Left colon (tissue), 2 donors: ENCODE results near the gene IGFBP7. TPM values are rescaled to one million over a fixed set of nuclear protein-coding genes. Genes with fewer than 3 reads are reported as not detected.
"Not testable (repeated sequence)": the region's sequence is repeated elsewhere in the genome, so short reads cannot be mapped to it uniquely, and the experiment has no call there.

Experiments used
- ATAC-seq: fragments of 200-7000 bp; cut with Tn5 transposase; one replicate; pipeline ENCODE4 v1.9.1; 2020; ENCODE audit warnings: mild to moderate bottlenecking, moderate library complexity
- DNase-seq, 2 donors: peaks; one replicate each; pipeline ENCODE4 v3.0.0-alpha.2; 2020
- intact Hi-C, 2 donors: fragments of 100-400 bp; cut with DNase I in 1 of 2; cut with micrococcal nuclease in 1 of 2; formaldehyde crosslinking; loops; one replicate each; pipeline versions ENCODE4 v1.11.2 to v1.14.0; 2022; cut with DNase I, micrococcal nuclease
- total RNA-seq, 2 donors: library from RNA; stranded (reverse); fragmentation: NEBNext Ultra II Directional; extraction: Animal tissue kit (Norgen Biotek cat#: 25700); gene quantifications; one replicate each; pipeline ENCODE4 v1.2.1, GENCODE V29; 2021
- donor health status: DM: no; HTN: no; CAD: no.
- donor health status: DM: yes; HTN: yes; CAD: no.

Gene IGFBP7
- total RNA-seq, 2 donors from 2014 or later = 55.3 to 98.0 TPM

DNA sequence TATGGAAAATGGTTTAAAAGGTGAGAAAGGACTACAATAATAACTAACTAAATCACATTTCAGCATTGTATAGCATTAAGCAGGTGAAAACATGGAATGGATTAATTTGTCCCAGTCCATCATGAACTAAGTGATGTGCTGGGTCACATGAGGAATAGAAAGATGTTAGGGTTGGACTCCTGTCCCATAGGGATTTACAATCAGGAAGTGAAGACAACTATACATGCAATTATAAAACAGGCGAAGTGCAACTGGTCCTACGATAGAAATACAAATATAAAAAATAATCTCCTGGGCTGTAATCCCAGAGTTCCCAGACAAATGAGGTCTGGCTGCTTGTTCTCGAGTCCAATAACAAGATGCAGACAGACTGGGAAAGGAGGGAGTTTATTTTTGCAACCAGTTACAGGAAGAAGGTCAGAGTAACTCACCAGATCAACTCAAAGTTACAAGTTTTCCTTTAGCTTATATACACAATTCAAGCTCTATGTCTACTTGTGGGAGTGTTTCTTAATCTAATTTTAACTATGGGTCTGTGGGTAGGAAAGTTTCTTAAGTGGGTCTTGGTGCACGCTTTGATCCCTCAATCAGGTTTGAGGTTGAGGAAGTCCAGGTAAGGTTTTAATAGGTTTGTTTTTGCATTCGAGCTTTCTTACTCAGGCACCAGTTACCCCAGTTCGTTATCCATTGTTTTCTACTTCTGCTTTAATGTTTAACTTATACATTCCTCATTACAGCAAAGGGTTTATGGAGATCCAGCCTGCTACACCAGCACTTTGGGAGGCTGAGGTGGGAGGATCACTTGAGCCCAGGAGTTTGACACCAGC, 50.1 kb downstream of the IGFBP7 start:
- intact Hi-C loops = no loop called here
- DNase-seq = no peak
- peak; percentile 70 for ATAC-seq

DNA sequence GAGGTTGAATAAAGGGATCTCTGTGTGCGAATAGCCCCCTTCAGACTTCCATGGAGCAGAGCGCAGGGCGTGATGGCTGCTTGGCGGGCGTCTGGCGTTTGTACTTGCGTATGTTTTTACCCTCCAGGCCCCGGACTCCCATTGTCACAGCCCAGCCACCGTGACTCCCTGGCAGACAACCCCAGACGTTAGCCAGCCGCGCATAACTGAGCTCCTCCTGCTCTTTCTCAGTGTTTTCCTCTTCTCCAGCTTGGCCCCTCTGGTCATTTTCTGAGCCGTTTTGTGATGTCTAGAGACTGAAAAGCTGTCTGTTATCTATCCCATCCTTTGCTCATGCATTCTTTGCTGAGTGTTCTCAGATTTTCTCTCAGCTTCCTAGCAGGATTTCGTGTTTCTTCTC, 54.3 kb downstream of the IGFBP7 start:
- intact Hi-C loops = no loop called here
- DNase-seq = peak in 1 of 2 donors; percentile 35
- no peak for ATAC-seq

DNA sequence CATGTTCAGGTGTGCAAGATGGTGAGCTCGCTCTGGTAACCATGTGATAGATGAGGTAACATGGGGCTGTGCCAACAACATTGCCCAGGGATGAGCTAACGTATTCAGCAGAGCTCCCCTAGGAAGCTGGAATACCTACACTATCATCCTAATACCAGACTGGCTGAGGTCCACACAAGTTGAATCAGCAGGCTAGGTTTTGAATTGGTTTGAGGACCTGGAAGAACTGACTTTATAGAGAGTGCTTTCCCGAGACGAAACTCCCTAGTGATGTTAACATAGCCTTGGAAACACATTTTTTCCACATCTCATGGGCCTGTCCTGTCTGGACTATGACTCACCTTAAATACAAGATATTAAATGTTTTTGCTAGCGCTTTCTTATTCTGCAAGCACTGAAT, 56.7 kb downstream of the IGFBP7 start:
- ATAC-seq = no peak
- intact Hi-C loops = no loop called here
- DNase-seq = no peak

DNA sequence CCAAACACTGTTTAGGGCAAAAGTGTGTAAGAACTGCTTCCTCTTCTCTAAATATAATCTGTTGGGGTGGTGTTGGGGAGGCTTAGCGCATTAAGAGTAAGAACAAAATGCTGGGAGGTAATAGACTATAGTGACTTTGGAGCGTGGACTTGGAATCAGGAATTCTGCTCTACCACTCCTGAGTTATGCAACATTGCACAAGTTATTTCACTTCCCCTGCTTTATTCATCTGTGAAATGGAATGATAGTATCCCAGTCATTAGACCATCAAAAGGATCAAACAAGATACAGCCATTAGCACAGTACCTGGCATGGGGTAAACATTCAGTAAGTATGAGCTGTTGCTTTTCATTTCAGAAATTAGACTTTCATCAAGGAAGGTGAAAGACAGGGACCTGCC, 58.7 kb downstream of the IGFBP7 start:
- DNase-seq (no peak), ATAC-seq (no peak)
- intact Hi-C loops = no loop called here

DNA sequence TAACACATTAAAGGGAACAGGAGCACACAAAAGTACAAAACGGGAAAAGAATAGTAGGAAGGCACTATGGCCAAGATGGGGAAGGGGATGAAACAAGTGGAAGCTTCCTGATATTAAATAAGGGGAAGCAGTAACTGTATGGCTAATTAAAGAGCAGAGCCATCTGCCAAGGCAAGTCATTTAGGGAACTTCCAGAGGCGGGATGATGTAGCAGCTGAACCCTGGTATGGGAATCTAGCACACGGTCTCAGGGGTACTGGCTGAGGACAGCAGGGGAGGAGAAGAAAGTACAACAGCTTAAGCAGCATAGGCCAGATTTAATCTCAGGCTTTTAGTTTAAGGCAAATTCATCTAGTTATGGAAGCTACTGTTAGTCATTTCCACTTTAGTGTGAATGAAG, 59.1 kb downstream of the IGFBP7 start:
- DNase-seq (no peak), ATAC-seq (no peak)
- intact Hi-C loops = no loop called here

DNA sequence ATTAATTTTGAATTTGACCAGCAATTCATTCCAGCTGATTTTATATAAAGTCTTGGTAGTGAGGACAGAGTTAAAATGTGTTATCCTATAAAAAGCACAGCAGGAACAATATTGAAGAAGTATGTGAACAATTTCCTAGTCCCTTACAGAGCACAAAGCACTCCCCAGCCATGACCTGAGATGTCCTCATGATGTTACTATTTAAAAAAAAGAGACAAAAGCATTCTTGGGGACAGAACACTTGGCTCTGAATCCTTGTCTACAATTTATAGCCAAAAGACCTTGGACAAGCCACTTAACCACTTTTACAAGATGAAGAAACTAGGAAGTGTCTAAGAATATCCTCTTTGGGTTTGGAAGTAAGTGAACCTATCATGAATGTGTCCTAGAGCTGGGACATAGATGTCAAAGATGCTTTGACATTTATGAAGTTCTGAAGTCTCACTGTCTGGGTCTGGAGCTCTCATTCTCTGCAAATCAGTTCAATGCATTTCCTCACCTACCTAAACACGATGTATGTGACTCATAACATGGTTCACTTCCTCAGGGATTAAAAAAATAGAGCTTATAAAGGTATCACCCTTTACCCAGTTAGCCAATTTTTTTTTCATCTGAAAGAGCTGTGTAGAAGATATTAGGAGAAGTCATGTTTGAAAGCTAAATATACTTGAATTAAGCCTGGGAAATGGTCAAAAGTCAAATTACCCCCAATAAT, 61.4 kb downstream of the IGFBP7 start:
- no peak for ATAC-seq
- DNase-seq = no peak
- intact Hi-C loops = no loop called here

DNA sequence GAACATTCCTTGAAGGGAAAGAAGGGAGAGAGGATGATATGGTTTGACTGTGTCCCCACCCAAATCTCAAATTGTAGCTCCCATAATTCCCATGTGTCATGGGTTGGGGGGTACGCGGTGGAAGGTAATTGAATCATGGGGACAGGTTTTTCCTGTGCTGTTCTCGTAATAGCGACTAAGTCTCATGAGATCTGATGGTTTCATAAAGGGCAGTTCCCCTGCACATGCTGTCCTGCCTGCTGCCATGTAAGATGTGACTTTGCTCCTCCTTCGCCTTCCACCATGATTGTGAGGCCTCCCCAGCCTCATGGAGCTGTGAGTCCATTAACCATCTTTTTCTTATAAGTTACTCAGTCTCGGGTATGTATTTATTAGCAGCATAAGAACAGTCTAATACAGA, 63.1 kb downstream of the IGFBP7 start:
- DNase-seq, ATAC-seq, intact Hi-C loops: not testable (repeated sequence)

DNA sequence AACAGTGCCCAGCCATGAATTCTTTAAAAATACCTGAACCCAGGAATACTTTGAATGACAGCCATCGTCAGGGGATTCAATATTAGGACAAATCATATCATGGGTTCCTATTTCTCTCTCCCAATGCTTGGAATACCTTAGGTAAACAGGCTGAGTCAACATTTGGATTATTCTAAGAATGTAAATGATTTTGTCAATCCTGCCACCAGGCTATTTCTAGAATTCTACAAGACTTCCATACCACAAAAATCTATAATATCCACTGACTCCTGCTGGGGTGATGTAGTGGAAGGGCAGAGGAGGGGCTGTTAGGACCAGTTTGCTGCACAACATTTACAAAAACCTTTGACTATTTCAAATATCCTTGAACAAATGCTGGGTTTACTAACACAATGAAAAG, 65.2 kb downstream of the IGFBP7 start:
- DNase-seq (no peak), ATAC-seq (no peak)
- intact Hi-C loops = loop anchor here in 1 of 2 donors (5.0 kb wide), 1 partner anchor 67 kb away; the partner anchor contains the start of gene IGFBP7

DNA sequence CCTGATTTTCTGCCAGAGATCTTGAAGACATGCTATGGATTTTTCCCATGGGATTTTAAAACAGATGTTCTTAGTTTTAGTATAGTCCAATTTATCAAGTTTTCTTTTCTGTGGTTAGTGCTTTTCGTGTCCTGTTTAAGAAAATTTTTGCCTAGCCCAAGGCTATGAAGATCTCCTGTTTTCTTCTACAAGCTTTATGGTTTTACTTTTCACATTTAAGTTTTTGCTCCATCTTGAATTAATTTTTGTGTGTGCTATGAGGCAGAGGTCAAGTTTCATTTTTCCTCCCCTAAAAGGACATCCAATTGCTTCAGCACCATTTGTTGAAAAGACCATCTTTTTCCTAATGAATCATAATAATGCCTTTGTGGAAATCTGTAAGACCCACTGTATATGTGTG, 65.9 kb downstream of the IGFBP7 start:
- no peak for DNase-seq
- intact Hi-C loops = loop anchor here in 1 of 2 donors (5.0 kb wide), 1 partner anchor 68 kb away; the partner anchor contains the start of gene IGFBP7
- ATAC-seq = no peak

DNA sequence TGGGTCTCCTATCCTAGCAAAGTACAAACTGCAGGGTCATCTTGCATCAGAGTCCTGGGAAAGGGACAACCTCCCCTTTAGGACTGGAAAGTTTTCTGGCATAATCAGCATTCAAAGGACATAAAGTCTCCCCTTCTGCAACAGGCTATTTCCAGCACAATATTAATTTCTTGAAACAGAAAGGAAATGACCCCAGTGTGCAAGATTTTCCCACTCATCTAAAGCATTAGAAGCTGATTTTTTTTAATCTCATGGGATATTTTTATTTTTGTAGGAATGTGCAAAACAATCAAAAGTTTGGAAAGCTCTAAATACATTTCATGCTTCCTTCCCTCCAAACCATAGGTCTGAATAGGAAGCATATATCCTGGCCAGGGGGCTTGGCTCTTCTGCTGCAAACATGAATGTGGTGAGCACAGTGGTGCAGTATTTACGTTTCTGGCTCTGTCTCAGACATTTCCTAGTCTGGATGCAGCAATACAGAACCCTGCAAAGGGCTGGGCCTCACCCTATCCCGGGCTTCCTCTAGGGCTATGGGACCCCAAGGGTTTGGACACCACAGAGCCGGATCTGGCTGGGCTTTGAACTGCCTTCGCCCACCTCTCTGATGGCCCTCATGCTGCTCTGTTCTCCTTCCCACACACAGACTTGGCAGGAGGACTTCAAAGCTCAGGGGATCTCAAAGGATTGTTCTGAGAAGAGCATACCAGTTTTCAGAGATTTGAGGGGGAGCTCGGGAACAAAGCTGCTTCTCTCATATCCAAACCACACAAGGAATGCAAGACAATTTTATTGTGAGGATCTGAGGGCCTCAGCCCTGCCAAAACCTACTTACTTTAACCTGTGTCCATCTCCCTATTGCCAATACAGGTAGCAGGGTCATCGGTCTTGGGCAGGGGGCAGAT, 66.6 kb downstream of the IGFBP7 start:
- DNase-seq = no peak
- intact Hi-C loops = loop anchor here in 1 of 2 donors (5.0 kb wide), 1 partner anchor 69 kb away; the partner anchor contains the start of gene IGFBP7
- ATAC-seq = no peak

DNA sequence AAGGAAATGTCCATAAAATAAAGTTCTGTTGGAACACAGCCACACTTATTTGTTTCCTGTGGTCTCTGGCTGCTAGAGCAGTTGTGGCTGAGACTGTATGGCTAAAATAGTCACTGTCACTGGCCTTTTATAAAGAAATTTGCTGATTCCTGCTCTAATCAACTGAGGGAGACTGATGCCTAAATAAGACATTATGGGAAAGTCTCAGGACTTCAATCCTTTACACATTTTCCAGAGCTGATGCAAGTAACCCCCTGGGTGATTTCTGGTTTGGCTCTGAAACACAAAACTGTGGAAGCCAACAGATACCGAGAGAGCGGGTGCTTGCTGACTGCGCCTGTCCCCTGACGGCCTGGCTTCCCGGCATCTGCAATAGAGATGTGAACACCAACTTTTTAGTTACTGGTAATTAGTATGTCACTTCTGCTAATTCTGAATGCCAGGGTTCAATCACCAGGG, 67.4 kb downstream of the IGFBP7 start:
- ATAC-seq = no peak
- intact Hi-C loops = loop anchor here in 1 of 2 donors (5.0 kb wide), 1 partner anchor 70 kb away; the partner anchor contains the start of gene IGFBP7
- no peak for DNase-seq

DNA sequence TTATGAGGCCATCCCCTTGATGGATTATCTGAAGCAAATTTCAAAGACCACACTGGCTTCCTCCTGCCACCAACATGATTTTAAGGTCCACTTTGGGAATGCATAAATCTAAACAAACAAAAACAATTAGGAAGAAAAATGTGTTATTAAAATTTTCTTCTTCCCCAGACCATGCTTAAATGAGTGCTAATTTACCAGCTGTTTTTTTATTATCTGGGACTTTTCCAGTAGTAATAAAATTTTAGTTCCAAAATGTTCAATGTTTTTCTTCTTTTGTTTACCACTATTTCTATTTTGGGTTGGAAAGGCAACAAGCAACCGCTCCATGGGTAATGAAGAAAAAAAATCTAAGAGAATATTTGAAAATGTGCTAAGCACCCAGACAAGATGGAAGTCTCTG, 69.2 kb downstream of the IGFBP7 start:
- DNase-seq (no peak), ATAC-seq (no peak)
- intact Hi-C loops = loop anchor here in 1 of 2 donors (5.0 kb wide), 1 partner anchor 71 kb away; the partner anchor contains the start of gene IGFBP7

DNA sequence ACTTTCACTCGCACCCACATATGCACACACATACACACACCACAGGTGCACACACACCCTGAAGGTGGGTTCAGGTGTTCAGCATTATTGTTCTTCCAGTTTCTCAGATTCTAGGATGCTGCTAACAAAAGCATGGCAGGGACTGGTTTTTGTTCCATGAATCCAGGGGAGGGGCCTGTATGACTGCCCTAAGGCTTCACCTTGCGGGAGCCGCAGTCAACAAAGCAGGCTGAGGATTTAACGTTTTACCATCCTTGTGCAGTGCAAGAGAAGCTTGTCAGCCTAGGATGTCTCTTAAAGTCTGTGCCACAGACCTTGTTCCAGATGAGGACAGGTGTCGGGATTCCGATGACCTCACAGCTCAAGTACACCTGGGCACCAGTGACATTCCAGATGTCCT, 69.7 kb downstream of the IGFBP7 start:
- ATAC-seq (no peak), DNase-seq (no peak)
- intact Hi-C loops = loop anchor here in 1 of 2 donors (5.0 kb wide), 1 partner anchor 72 kb away; the partner anchor contains the start of gene IGFBP7

DNA sequence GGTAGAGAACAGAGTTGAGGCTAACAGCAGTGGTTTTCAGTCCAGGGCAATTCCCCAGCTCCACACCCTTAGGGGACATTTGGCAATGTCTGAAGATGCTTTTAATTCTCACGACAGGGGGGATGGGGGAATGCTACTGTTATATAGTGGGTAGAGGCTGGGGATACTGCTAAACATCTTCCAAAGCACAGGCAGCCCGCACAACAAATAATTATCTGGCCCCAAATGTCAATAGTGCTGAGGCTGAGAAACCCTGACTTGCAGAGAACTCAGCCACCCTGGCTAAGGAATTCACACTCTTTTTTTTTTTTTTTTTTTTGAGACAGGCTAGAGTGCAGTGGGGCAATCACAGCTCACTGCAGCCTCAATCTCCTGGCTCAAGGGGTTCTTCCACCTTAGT, 70.8 kb downstream of the IGFBP7 start:
- DNase-seq = no peak
- ATAC-seq = no peak
- intact Hi-C loops = no loop called here

DNA sequence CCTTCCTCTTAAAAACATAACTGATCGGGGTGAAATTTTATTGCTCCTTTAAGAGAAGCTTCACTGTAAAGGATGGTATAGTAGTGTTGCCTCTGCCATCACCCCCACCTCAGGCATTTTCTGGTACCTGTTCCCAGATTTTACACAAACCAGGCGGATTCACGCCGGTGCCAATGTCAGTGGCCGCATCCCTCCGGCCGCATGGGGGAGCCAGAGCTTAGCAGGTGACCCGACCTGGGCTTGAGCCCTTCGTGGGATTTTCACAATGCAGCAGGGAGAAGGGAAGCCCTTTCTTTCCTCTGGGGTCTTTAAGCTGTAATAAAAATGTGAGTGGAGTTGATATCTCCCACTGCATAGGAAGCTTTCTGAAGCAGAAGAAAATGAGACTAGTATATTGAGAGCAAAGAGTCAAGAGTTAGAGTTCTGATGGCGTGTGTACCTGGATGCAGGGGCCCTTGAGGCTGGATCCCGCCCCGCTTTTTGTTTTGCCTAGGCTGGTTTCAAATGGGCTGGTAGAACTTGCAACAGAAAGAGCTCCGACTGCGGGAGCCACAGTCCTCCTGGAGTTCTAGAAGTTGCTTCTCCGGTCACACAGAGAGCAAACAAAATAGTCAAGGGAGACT, 72.1 kb downstream of the IGFBP7 start:
- intact Hi-C loops = no loop called here
- DNase-seq (peak; percentile 49 to 70), ATAC-seq (peak; percentile 77)

DNA sequence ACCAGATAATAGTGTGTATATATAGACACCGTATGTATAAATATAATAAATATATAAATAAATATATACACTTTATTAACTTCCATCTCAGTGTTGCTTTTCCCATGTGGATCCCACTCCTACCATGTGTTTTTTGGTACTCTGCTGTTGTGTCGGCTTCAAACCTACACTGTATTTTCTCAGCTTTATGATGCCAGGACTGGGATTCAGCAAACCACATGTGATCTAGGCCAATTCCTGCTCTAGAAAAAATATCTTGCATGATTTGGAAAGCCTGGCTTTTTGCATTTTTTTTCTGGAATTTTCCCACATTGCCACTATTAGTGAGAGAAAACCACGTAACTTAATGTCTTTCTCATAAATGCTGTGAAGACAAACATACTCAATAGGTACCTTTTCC, 75.7 kb downstream of the IGFBP7 start:
- ATAC-seq = no peak
- intact Hi-C loops = no loop called here
- no peak for DNase-seq

DNA sequence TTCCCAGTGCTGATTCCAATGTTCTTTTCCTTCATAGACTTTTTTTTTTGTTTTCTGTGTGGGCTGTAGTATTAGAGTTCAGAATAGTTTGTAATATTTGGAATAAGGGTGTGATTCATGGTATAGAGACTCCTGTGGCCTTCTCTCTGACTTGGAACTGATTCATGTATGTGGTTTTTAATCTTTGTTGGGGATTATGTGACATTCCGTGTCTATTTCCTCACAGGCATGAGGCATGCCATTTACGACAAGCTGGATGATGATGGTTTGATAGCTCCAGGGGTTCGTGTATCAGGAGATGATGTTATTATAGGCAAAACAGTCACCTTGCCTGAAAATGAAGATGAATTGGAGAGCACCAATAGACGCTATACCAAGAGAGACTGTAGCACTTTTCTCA, 87.1 kb downstream of the IGFBP7 start:
- ATAC-seq (no peak), DNase-seq (no peak)
- intact Hi-C loops = no loop called here

DNA sequence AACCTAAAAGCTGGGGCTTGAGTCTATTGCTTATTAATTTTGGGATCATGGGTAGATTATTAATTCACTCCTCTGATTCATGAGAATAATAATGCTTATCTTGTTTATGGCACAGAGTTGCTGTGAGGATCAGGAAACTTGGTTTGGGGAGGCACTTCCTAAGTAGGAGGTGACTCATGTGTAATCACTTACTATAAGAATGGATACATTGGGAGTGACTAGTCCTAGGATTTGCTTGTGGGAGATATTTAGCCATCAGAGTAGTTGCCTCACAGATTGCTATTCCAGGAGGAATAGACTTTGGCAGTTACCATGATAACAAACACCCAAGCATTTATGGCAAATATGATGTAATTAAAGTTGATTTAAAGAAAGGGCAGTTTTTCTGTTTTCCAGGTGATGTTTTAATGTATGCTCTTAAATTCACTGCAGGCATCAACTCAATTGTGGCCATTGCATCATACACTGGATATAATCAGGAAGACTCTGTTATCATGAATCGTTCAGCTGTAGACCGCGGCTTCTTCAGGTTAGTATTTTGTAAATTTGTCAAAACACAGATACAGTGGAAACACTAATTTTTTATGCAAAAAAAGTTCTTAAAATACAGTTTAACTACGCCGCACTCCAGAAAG, 89.6 kb downstream of the IGFBP7 start:
- ATAC-seq = no peak
- no peak for DNase-seq
- intact Hi-C loops = no loop called here
